Kidney (tissue), 14 donors: ENCODE data around the gene USP48. TPM values are rescaled to one million over a fixed set of nuclear protein-coding genes. Genes with fewer than 3 reads are reported as not detected.

Source experiments
- DNase-seq, 5 donors: peaks; one replicate each; pipeline ENCODE4 v3.0.0-alpha.2; 2013 to 2020
- FAIRE-seq: peaks from 2 replicates; lab custom pipeline; 2012; peaks lifted over from hg19 to GRCh38; lab: Jason Lieb, UNC
- H3K27ac ChIP-seq, 2 donors: one replicate each; pipeline ENCODE4 v1.7.0; 2013; ENCODE audit warnings: low read depth in 2 of 2, low read length in 2 of 2, inconsistent platforms in 1 of 2
- H3K27me3 ChIP-seq: one replicate; pipeline ENCODE4 v1.7.1; 2013; ENCODE audit warnings: low read length, inconsistent platforms; ENCODE audit not compliant: control insufficient read depth, insufficient read depth
- H3K36me3 ChIP-seq, 3 donors: one replicate each; pipeline versions ENCODE4 v1.7.0 to v1.7.1; 2013; ENCODE audit warnings: low read length in 3 of 3, control low read depth in 1 of 3, inconsistent platforms in 1 of 3; ENCODE audit not compliant: insufficient read depth in 3 of 3, control insufficient read depth in 2 of 3
- H3K4me1 ChIP-seq, 3 donors: one replicate each; pipeline versions ENCODE4 v1.7.0 to v1.7.1; 2013; ENCODE audit warnings: low read length in 3 of 3, inconsistent platforms in 1 of 3, low read depth in 1 of 3; ENCODE audit not compliant: control insufficient read depth in 2 of 3, insufficient read depth in 2 of 3
- H3K4me3 ChIP-seq, 3 donors: one replicate each; pipeline versions ENCODE4 v1.7.0 to v1.8.1; 2013; ENCODE audit warnings: low read length in 3 of 3, control low read depth in 1 of 3, inconsistent platforms in 1 of 3
- H3K9ac ChIP-seq, 3 donors: one replicate each; pipeline versions ENCODE4 v1.7.0 to v1.7.1; 2013; ENCODE audit warnings: low read length in 3 of 3, control low read depth in 1 of 3, inconsistent platforms in 1 of 3
- H3K9me3 ChIP-seq, 3 donors: one replicate each; pipeline versions ENCODE4 v1.7.0 to v1.7.1; 2013; ENCODE audit warnings: low read length in 3 of 3, control low read depth in 1 of 3, inconsistent platforms in 1 of 3; ENCODE audit not compliant: control insufficient read depth in 2 of 3, insufficient read depth in 1 of 3
- intact Hi-C: fragments of 100-400 bp; cut with DNase I; formaldehyde crosslinking; loops from one replicate; pipeline ENCODE4 v1.11.1; 2022
- polyA plus RNA-seq: library from polyadenylated mRNA; stranded (reverse); fragments of 350-450 nt; fragmentation: Illumina TruSeq; extraction: RNeasy Lipid Tissue Mini Kit (QIAGEN cat#74804); gene quantifications from one replicate; pipeline ENCODE4 v1.2.3, GENCODE V29; 2014; ENCODE audit warnings: low read depth, low replicate concordance; ENCODE audit not compliant: insufficient read depth
- total RNA-seq: library from RNA; stranded (reverse); fragmentation: NEBNext Ultra II Directional; extraction: Animal tissue kit (Norgen Biotek cat#: 25700); gene quantifications from one replicate; pipeline ENCODE4 v1.2.1, GENCODE V29; 2021
- TF ChIP-seq, protein P1 (sequence below): IDR thresholded peaks from 3 replicates; pipeline ENCODE4 v1.5.1; 2012; ENCODE audit warnings: mild to moderate bottlenecking, moderate library complexity, borderline replicate concordance; ENCODE audit not compliant: insufficient read depth; ENCODE audit errors: extremely low read depth
- donor health status: control.
- donor health status: control.
- donor health status: control.
- donor health status: control.
- donor health status: control.
- donor health status: DM: yes; HTN: yes; CAD: no.
- donor health status: Normal renal cell carcinoma (clear cell type).

The USP48 gene
- total and polyA plus RNA-seq, 2 donors from 2014 or later = 16.7 to 62.8 TPM

DNA sequence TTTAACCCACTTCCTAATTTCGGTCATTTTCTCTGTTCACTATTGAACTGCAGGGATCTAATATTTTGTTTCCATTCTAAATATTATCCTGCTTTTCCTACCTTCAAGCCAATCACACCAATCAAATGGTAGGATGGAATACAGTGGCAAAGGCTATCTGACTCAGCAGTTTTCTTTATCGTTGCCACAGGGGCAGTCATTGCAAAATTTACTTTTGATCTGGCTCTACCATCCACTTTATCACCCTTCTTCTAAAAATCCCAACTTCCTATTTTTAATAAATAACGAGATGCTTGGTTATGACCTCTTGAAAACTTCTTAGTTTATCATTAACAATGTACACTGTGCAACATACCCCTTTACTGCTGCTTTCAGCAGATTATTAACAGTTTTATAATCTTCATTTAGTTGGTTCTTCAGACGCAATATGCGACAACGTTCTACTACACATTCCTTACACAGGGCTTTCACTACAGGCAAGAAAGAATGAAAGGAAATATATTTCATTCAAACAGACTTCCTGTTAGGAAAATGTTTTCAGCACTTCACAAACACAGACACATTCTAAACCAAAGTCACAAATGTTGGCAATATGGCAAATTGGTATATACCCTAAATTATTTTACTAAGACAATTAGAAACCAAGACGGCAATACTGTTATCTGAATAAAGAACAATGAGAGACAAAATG, 61.5 kb downstream of the USP48 start:
- intact Hi-C loops = no loop called here
- no peaks in the 10 kb centered on the region for H3K27me3 ChIP-seq
- TF ChIP-seq, protein P1, sequence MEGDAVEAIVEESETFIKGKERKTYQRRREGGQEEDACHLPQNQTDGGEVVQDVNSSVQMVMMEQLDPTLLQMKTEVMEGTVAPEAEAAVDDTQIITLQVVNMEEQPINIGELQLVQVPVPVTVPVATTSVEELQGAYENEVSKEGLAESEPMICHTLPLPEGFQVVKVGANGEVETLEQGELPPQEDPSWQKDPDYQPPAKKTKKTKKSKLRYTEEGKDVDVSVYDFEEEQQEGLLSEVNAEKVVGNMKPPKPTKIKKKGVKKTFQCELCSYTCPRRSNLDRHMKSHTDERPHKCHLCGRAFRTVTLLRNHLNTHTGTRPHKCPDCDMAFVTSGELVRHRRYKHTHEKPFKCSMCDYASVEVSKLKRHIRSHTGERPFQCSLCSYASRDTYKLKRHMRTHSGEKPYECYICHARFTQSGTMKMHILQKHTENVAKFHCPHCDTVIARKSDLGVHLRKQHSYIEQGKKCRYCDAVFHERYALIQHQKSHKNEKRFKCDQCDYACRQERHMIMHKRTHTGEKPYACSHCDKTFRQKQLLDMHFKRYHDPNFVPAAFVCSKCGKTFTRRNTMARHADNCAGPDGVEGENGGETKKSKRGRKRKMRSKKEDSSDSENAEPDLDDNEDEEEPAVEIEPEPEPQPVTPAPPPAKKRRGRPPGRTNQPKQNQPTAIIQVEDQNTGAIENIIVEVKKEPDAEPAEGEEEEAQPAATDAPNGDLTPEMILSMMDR = no peak
- no peaks in the 10 kb centered on the region for H3K9me3 ChIP-seq
- H3K9ac ChIP-seq = no peak overlapping the region
- H3K27ac ChIP-seq = peak overlapping the region in 1 of 2 donors; percentile 17
- no peak overlapping the region for H3K4me3 ChIP-seq
- DNase-seq = peak in 1 of 5 donors; percentile 7
- H3K4me1 ChIP-seq = peaks cover 0 to 4% (median 3%) of the 10 kb centered on the region in 3 donors
- H3K36me3 ChIP-seq = peaks cover 6 to 16% (median 6%) of the 10 kb centered on the region in 3 donors
- FAIRE-seq = no peak

DNA sequence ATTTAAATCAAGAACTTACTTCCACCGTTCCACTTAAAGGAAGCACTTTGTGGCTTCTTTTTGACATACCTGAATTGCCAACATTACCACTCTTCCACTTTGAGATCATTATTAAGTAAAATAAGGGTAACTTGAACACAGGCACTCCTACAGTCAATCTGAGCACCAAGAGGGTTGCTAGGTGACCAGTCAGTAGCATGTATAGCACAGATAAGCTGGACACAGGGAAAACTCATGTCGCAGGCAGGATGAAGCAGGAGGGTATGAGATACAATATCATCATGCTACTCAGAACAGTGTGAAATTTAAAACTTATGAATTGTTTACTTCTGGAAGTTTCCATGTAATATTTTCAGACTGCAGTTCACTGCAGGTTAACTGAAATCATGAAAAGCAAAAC, 66.8 kb downstream of the USP48 start:
- no peaks in the 10 kb centered on the region for H3K9me3 ChIP-seq
- peaks cover 0 to 3% (median 0%) of the 10 kb centered on the region in 3 donors for H3K4me1 ChIP-seq
- DNase-seq (no peak), FAIRE-seq (no peak)
- peaks cover 12 to 29% (median 14%) of the 10 kb centered on the region in 3 donors for H3K36me3 ChIP-seq
- TF ChIP-seq, protein P1 = no peak
- intact Hi-C loops = no loop called here
- H3K27me3 ChIP-seq = no peaks in the 10 kb centered on the region
- no peak overlapping the region for H3K9ac ChIP-seq
- no peak overlapping the region for H3K4me3 ChIP-seq
- H3K27ac ChIP-seq = no peak overlapping the region

DNA sequence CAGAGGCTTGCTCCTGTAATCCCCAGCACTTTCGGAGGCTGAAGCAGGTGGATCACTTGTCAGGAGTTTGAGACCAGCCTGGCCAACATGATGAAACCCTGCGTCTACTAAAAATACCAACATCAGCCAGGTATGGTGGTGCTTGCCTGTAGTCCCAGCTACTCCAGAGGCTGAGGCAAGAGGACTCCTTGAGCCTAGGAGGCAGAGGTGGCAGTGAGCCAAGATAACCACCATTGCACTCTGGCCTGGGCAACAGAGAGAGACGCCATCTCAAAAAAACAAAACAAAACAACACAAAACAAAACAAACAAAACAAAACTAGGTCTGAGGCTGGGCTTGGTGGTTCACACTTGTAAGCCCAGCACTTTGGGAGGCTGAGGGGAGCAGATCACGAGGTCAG, 75.1 kb downstream of the USP48 start:
- Histone ChIP-seq H3K36me3 (peaks cover 4 to 13% (median 7%) of the 10 kb centered on the region in 3 donors), H3K27ac (no peak overlapping the region), H3K9ac (no peak overlapping the region), H3K9me3 (no peaks in the 10 kb centered on the region), H3K4me3 (no peak overlapping the region), H3K27me3 (no peaks in the 10 kb centered on the region), H3K4me1 (no peaks in the 10 kb centered on the region)
- FAIRE-seq (no peak), DNase-seq (no peak)
- TF ChIP-seq, protein P1 = no peak
- intact Hi-C loops = no loop called here
